Endothelial cell (in vitro differentiated cells): ENCODE measurements around the gene SSR2. TPM values are rescaled to one million over a fixed set of nuclear protein-coding genes. Genes with fewer than 3 reads are reported as not detected.

Source experiments
- DNase-seq: peaks from one replicate; pipeline ENCODE4 v3.0.0; 2021; ENCODE audit warnings: low spot score
- H3K27ac Mint-ChIP-seq: one replicate; pipeline ENCODE4 v1.8.0; 2021; ENCODE audit warnings: mixed read lengths, inconsistent platforms; ENCODE audit not compliant: unreplicated experiment
- H3K27me3 Mint-ChIP-seq: one replicate; pipeline ENCODE4 v1.8.0; 2021; ENCODE audit warnings: mild to moderate bottlenecking, moderate library complexity, mixed read lengths, inconsistent platforms; ENCODE audit not compliant: unreplicated experiment
- H3K36me3 Mint-ChIP-seq: one replicate; pipeline ENCODE4 v1.8.0; 2021; ENCODE audit warnings: mild to moderate bottlenecking, low read depth, mixed read lengths, inconsistent platforms; ENCODE audit not compliant: unreplicated experiment
- H3K4me1 Mint-ChIP-seq: one replicate; pipeline ENCODE4 v1.8.0; 2021; ENCODE audit warnings: mild to moderate bottlenecking, mixed read lengths, inconsistent platforms; ENCODE audit not compliant: unreplicated experiment
- H3K4me3 Mint-ChIP-seq: one replicate; pipeline ENCODE4 v1.8.0; 2021; ENCODE audit warnings: mild to moderate bottlenecking, mixed read lengths, inconsistent platforms; ENCODE audit not compliant: unreplicated experiment
- H3K9me3 Mint-ChIP-seq: one replicate; pipeline ENCODE4 v1.8.0; 2021; ENCODE audit warnings: mixed read lengths, inconsistent platforms; ENCODE audit not compliant: unreplicated experiment
- total RNA-seq: library from RNA; stranded (reverse); fragmentation: NEBNext Ultra II Directional; extraction: Animal tissue kit (Norgen Biotek cat#: 25700); gene quantifications from one replicate; pipeline ENCODE4 v1.2.1, GENCODE V29; 2021; ENCODE audit not compliant: unreplicated experiment
- TF ChIP-seq, protein P1 (sequence below): fragments of 200-600 bp; sonication (generic); IDR thresholded peaks from one replicate; pipeline ENCODE4 v1.5.0; 2021; ENCODE audit warnings: antibody characterized with exemption; ENCODE audit not compliant: unreplicated experiment

Gene SSR2
- total RNA-seq, 1 donor from 2014 or later = 340 TPM

DNA sequence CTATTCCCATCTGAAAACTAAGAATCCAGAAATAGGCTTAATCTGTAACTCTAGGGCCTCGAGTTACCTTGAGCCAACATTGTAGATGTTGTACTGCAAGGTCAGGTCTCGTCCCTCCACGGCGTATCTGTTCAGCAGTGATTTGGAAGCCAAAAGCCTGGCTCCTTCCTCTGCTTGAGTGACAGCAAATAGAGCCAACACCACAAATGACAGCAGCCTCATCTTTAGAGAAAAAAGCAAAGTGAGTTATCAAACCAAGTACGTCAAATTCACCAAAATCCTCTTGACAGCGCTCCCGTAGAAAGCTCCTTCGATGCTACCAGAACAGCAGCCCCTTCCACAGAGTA, 832 bp downstream of the SSR2 start:
- H3K27me3 Mint-ChIP-seq = peaks cover 11% of the 10 kb centered on the region
- no peak for DNase-seq
- TF ChIP-seq, protein P1, sequence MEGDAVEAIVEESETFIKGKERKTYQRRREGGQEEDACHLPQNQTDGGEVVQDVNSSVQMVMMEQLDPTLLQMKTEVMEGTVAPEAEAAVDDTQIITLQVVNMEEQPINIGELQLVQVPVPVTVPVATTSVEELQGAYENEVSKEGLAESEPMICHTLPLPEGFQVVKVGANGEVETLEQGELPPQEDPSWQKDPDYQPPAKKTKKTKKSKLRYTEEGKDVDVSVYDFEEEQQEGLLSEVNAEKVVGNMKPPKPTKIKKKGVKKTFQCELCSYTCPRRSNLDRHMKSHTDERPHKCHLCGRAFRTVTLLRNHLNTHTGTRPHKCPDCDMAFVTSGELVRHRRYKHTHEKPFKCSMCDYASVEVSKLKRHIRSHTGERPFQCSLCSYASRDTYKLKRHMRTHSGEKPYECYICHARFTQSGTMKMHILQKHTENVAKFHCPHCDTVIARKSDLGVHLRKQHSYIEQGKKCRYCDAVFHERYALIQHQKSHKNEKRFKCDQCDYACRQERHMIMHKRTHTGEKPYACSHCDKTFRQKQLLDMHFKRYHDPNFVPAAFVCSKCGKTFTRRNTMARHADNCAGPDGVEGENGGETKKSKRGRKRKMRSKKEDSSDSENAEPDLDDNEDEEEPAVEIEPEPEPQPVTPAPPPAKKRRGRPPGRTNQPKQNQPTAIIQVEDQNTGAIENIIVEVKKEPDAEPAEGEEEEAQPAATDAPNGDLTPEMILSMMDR = no peak
- H3K4me1 Mint-ChIP-seq = peaks cover 24% of the 10 kb centered on the region
- H3K27ac Mint-ChIP-seq = peak overlapping the region; percentile 98
- peak overlapping the region; percentile 99 for H3K4me3 Mint-ChIP-seq
- H3K9me3 Mint-ChIP-seq = no peaks in the 10 kb centered on the region
- H3K36me3 Mint-ChIP-seq = peaks cover 23% of the 10 kb centered on the region

- peaks cover 40% of the 10 kb centered on the region for H3K36me3 Mint-ChIP-seq
- H3K4me1 Mint-ChIP-seq = peaks cover 19% of the 10 kb centered on the region
- TF ChIP-seq, protein P1 = no peak
- peak overlapping the region; percentile 42 for H3K27ac Mint-ChIP-seq
- H3K9me3 Mint-ChIP-seq = no peaks in the 10 kb centered on the region
- H3K4me3 Mint-ChIP-seq = no peak overlapping the region
- no peak for DNase-seq
- H3K27me3 Mint-ChIP-seq = peaks cover 8% of the 10 kb centered on the region
Measured at GRCh38 chr1:156014829-156015228, 5.9 kb downstream of the SSR2 start.

GRCh38 chr1:156012051-156012817, 8.5 kb downstream of the SSR2 start:
- DNase-seq = no peak
- peaks cover 3% of the 10 kb centered on the region for H3K27me3 Mint-ChIP-seq
- peaks cover 41% of the 10 kb centered on the region for H3K36me3 Mint-ChIP-seq
- TF ChIP-seq, protein P1 = no peak
- peaks cover 20% of the 10 kb centered on the region for H3K4me1 Mint-ChIP-seq
- no peak overlapping the region for H3K4me3 Mint-ChIP-seq
- H3K27ac Mint-ChIP-seq = no peak overlapping the region
- H3K9me3 Mint-ChIP-seq = no peaks in the 10 kb centered on the region

DNA sequence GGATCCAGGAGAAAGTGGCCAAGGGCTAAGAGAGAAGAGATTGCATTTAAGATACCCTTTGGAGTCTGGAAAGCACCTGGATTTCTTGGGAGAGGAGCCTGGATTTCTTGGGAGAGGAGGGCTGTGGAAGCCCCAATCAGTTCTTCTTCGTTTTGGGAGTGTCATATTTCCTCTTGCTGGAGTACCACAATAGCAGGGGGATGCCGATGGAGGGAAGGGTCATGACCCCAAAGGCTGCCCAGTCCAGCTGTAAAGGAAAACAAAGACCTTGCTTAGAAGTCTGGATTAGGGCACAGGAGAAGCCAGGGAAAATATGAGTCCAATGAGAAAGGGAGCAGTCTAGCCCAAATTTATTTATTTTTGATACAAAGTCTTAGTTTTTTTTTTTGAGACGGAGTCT, 11.3 kb downstream of the SSR2 start:
- TF ChIP-seq, protein P1 = no peak
- H3K4me1 Mint-ChIP-seq = peaks cover 35% of the 10 kb centered on the region
- peaks cover 3% of the 10 kb centered on the region for H3K27me3 Mint-ChIP-seq
- H3K4me3 Mint-ChIP-seq = peak overlapping the region; percentile 47
- H3K27ac Mint-ChIP-seq = peak overlapping the region; percentile 37
- DNase-seq = no peak
- H3K9me3 Mint-ChIP-seq = no peaks in the 10 kb centered on the region
- H3K36me3 Mint-ChIP-seq = peaks cover 33% of the 10 kb centered on the region

GRCh38 chr1:156006666-156007376, 13.9 kb downstream of the SSR2 start:
- TF ChIP-seq, protein P1 = no peak
- Mint-ChIP-seq H3K36me3 (peaks cover 25% of the 10 kb centered on the region), H3K9me3 (no peaks in the 10 kb centered on the region), H3K4me3 (no peak overlapping the region), H3K27ac (no peak overlapping the region), H3K4me1 (peaks cover 35% of the 10 kb centered on the region), H3K27me3 (peaks cover 1% of the 10 kb centered on the region)
- DNase-seq = no peak
